Measurements from ENCODE around the gene YAP1.

YAP1 gene

GRCh38 chr11:102269927-102270326 lies 159.7 kb downstream of the YAP1 start:
- DNase-seq (ENCODE audit: extremely low spot score): no peak
- ChIA-PET CTCF (interaction anchor here (0.6 kb wide), 1 partner anchor 344 kb away, joined by 3 read pairs; no protein-coding TSS in a partner anchor), POLR2A (no interaction called here)
- TF ChIP-seq FOXA1 (IDR thresholded peaks at IDR 0.05): no peak
- no peak for TF ChIP-seq FOXM1 (IDR thresholded peaks at IDR 0.05; ENCODE audit: borderline replicate concordance)
- no peak for TF ChIP-seq L3MBTL2 (conservative IDR thresholded peaks at IDR 0.05)
- TF ChIP-seq ARNT (IDR thresholded peaks at IDR 0.05): no peak
- no peak for TF ChIP-seq NFRKB (IDR thresholded peaks at IDR 0.05)
- TF ChIP-seq SUZ12 (IDR thresholded peaks at IDR 0.05): no peak
- no peak for TF ChIP-seq TARDBP (IDR thresholded peaks at IDR 0.05)
- no peak for TF ChIP-seq SP1 (IDR thresholded peaks at IDR 0.05)
- no peak for TF ChIP-seq ELF4 (IDR thresholded peaks at IDR 0.05)
- no peak for TF ChIP-seq BHLHE40 (IDR thresholded peaks at IDR 0.05; ENCODE audit: borderline replicate concordance)
- TF ChIP-seq LEF1 (IDR thresholded peaks at IDR 0.05; ENCODE audit: borderline replicate concordance): no peak

DNA sequence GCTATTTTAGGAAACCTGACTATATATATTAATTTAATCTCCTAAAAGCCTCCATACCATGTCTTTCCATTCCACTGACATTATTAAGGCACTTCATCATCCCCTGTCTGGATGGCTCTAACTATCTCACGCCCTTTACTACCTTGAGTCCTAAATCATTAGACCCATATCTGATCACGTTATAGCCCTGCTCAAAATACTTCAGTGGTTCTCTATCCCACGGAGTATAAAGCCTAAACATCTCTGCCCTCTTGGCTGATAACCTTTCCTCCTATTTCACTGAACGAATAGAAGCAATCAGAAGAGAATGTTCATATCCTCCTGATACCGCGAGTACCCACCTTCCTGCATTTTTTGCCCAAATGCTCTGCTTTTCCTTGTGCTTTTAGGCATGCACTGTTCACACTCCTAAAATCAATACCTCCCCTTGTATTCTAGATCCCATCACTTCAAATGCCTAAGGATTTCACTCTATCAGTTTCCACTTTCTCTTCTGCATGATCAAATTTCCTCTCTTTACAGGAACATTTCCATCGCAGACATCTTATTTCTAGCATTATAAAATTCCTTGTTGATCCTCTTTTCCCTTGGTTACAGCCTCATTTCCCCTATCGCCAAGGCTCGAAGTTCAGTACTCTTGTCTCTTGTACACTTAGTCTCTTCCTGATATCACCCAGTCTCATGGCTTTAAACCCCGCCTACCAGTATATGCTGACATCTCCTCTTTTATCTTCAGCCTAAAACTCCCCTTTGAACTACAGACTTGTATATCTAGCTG lies 162.0 kb downstream of the YAP1 start:
- no peak for DNase-seq (ENCODE audit: extremely low spot score)
- no peak for TF ChIP-seq HDGF (IDR thresholded peaks at IDR 0.05; ENCODE audit: borderline replicate concordance)
- no peak for TF ChIP-seq ZNF384 (IDR thresholded peaks at IDR 0.05)
- no peak for TF ChIP-seq L3MBTL2 (conservative IDR thresholded peaks at IDR 0.05)
- TF ChIP-seq TARDBP (IDR thresholded peaks at IDR 0.05): no peak
- no peak for TF ChIP-seq SP1 (IDR thresholded peaks at IDR 0.05)
- no peak for TF ChIP-seq NFRKB (IDR thresholded peaks at IDR 0.05)
- no peak for TF ChIP-seq FOXK2 (IDR thresholded peaks at IDR 0.05)
- no peak for TF ChIP-seq CTBP1 (IDR thresholded peaks at IDR 0.05; ENCODE audit: borderline replicate concordance)
- TF ChIP-seq ELF4 (IDR thresholded peaks at IDR 0.05): no peak
- TF ChIP-seq FOXM1 (IDR thresholded peaks at IDR 0.05; ENCODE audit: borderline replicate concordance): no peak
- no peak for TF ChIP-seq FOXA1 (IDR thresholded peaks at IDR 0.05)
- TF ChIP-seq BHLHE40 (IDR thresholded peaks at IDR 0.05; ENCODE audit: borderline replicate concordance): no peak
- ChIA-PET POLR2A (no interaction called here), CTCF (interaction anchor here (0.7 kb wide), 1 partner anchor 331 kb away, joined by 3 read pairs; no protein-coding TSS in a partner anchor)

GRCh38 chr11:102274628-102275027 lies 164.4 kb downstream of the YAP1 start:
- TF ChIP-seq, protein P1, sequence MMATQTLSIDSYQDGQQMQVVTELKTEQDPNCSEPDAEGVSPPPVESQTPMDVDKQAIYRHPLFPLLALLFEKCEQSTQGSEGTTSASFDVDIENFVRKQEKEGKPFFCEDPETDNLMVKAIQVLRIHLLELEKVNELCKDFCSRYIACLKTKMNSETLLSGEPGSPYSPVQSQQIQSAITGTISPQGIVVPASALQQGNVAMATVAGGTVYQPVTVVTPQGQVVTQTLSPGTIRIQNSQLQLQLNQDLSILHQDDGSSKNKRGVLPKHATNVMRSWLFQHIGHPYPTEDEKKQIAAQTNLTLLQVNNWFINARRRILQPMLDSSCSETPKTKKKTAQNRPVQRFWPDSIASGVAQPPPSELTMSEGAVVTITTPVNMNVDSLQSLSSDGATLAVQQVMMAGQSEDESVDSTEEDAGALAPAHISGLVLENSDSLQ (IDR thresholded peaks at IDR 0.05): no peak
- no peak for TF ChIP-seq ZNF384 (IDR thresholded peaks at IDR 0.05)
- no peak for TF ChIP-seq BHLHE40 (IDR thresholded peaks at IDR 0.05; ENCODE audit: borderline replicate concordance)
- no peak for TF ChIP-seq FOXA1 (IDR thresholded peaks at IDR 0.05)
- TF ChIP-seq SUZ12 (IDR thresholded peaks at IDR 0.05): no peak
- TF ChIP-seq SP1 (IDR thresholded peaks at IDR 0.05): no peak
- no peak for TF ChIP-seq CTBP1 (IDR thresholded peaks at IDR 0.05; ENCODE audit: borderline replicate concordance)
- no peak for TF ChIP-seq FOXK2 (IDR thresholded peaks at IDR 0.05)
- no peak for TF ChIP-seq TARDBP (IDR thresholded peaks at IDR 0.05)
- TF ChIP-seq FOXM1 (IDR thresholded peaks at IDR 0.05; ENCODE audit: borderline replicate concordance): no peak
- no peak for TF ChIP-seq NFRKB (IDR thresholded peaks at IDR 0.05)
- TF ChIP-seq ARNT (IDR thresholded peaks at IDR 0.05): no peak
- TF ChIP-seq LEF1 (IDR thresholded peaks at IDR 0.05; ENCODE audit: borderline replicate concordance): no peak
- TF ChIP-seq HDGF (IDR thresholded peaks at IDR 0.05; ENCODE audit: borderline replicate concordance): no peak
- TF ChIP-seq L3MBTL2 (conservative IDR thresholded peaks at IDR 0.05): no peak
- no peak for TF ChIP-seq ELF4 (IDR thresholded peaks at IDR 0.05)
- DNase-seq (ENCODE audit: extremely low spot score): no peak
- ChIA-PET CTCF (interaction anchor here (0.7 kb wide), 1 partner anchor 233 kb away, joined by 3 read pairs; no protein-coding TSS in a partner anchor), POLR2A (no interaction called here)

- ChIA-PET POLR2A (no interaction called here), CTCF (no interaction called here)
- no peak for DNase-seq (ENCODE audit: extremely low spot score)
- TF ChIP-seq L3MBTL2 (conservative IDR thresholded peaks at IDR 0.05): no peak
- TF ChIP-seq ELF4 (IDR thresholded peaks at IDR 0.05): no peak
- TF ChIP-seq FOXA1 (IDR thresholded peaks at IDR 0.05): no peak
- no peak for TF ChIP-seq FOXK2 (IDR thresholded peaks at IDR 0.05)
- TF ChIP-seq NFRKB (IDR thresholded peaks at IDR 0.05): no peak
- no peak for TF ChIP-seq ARNT (IDR thresholded peaks at IDR 0.05)
- no peak for TF ChIP-seq SP1 (IDR thresholded peaks at IDR 0.05)
- no peak for TF ChIP-seq SUZ12 (IDR thresholded peaks at IDR 0.05)
- no peak for TF ChIP-seq LEF1 (IDR thresholded peaks at IDR 0.05; ENCODE audit: borderline replicate concordance)
- TF ChIP-seq, protein P1 (IDR thresholded peaks at IDR 0.05): no peak
- no peak for TF ChIP-seq TARDBP (IDR thresholded peaks at IDR 0.05)
- no peak for TF ChIP-seq CTBP1 (IDR thresholded peaks at IDR 0.05; ENCODE audit: borderline replicate concordance)
- no peak for TF ChIP-seq ZNF384 (IDR thresholded peaks at IDR 0.05)
- no peak for TF ChIP-seq BHLHE40 (IDR thresholded peaks at IDR 0.05; ENCODE audit: borderline replicate concordance)
- no peak for TF ChIP-seq HDGF (IDR thresholded peaks at IDR 0.05; ENCODE audit: borderline replicate concordance)
- TF ChIP-seq FOXM1 (IDR thresholded peaks at IDR 0.05; ENCODE audit: borderline replicate concordance): no peak
Observed at GRCh38 chr11:102276362-102276761, 166.1 kb downstream of the YAP1 start.

GRCh38 chr11:102276783-102277182 lies 166.5 kb downstream of the YAP1 start:
- ChIA-PET POLR2A (no interaction called here), CTCF (no interaction called here)
- TF ChIP-seq BHLHE40 (IDR thresholded peaks at IDR 0.05; ENCODE audit: borderline replicate concordance) (no peak), FOXK2 (IDR thresholded peaks at IDR 0.05) (no peak), FOXM1 (IDR thresholded peaks at IDR 0.05; ENCODE audit: borderline replicate concordance) (no peak), ZNF384 (IDR thresholded peaks at IDR 0.05) (no peak), L3MBTL2 (conservative IDR thresholded peaks at IDR 0.05) (no peak), ELF4 (IDR thresholded peaks at IDR 0.05) (no peak), CTBP1 (IDR thresholded peaks at IDR 0.05; ENCODE audit: borderline replicate concordance) (no peak), TARDBP (IDR thresholded peaks at IDR 0.05) (no peak), FOXA1 (IDR thresholded peaks at IDR 0.05) (no peak), LEF1 (IDR thresholded peaks at IDR 0.05; ENCODE audit: borderline replicate concordance) (no peak), SP1 (IDR thresholded peaks at IDR 0.05) (no peak), HDGF (IDR thresholded peaks at IDR 0.05; ENCODE audit: borderline replicate concordance) (no peak), NFRKB (IDR thresholded peaks at IDR 0.05) (no peak)
- no peak for DNase-seq (ENCODE audit: extremely low spot score)
